Mammary epithelial cell (primary cell): Measurements from ENCODE around the gene ZKSCAN3.
"Not testable (repeated sequence)": the region's sequence is repeated elsewhere in the genome, so short reads cannot be mapped to it uniquely, and the experiment has no call there.

Experiments
- CTCF ChIP-seq, 2 donors: IDR thresholded peaks in 1 of 2; conservative IDR thresholded peaks in 1 of 2; 2 replicates each; pipeline ENCODE4 v1.5.1; 2011 to 2012; ENCODE audit warnings: inconsistent platforms in 2 of 2, low read length in 2 of 2, mild to moderate bottlenecking in 2 of 2, control low read depth in 1 of 2, low read depth in 1 of 2; ENCODE audit not compliant: insufficient read depth in 1 of 2; ENCODE audit errors: extremely low read depth in 1 of 2
- EZH2 ChIP-seq: IDR thresholded peaks from 2 replicates; pipeline ENCODE4 v1.6.1; 2012; ENCODE audit warnings: low read length, inconsistent platforms, borderline replicate concordance

- not testable (repeated sequence) for TF ChIP-seq CTCF (conservative IDR thresholded peaks at IDR 0.05 in 1 of 2, IDR thresholded peaks at IDR 0.05 in 1 of 2; ENCODE audit: extremely low read depth in 1 of 2, insufficient read depth in 1 of 2, low read depth in 1 of 2, low read length in 2 of 2); EZH2
Observed at GRCh38 chr6:28306363-28306762, 43.4 kb upstream of the ZKSCAN3 start.
